Neural progenitor cell (in vitro differentiated cells): Measurements from ENCODE around the gene BPIFA2.

ENCODE experiments used
- CTCF ChIP-seq: fragments of 200-600 bp; sonication (generic); IDR thresholded peaks from 2 replicates; pipeline ENCODE4 v1.5.1; 2017; ENCODE audit warnings: antibody characterized with exemption, mild to moderate bottlenecking
- EZH2 ChIP-seq: fragments of 200-600 bp; sonication (generic); IDR thresholded peaks from 2 replicates; pipeline ENCODE4 v1.6.1; 2017; ENCODE audit warnings: antibody characterized with exemption, mild to moderate bottlenecking, moderate library complexity

- no peak for TF ChIP-seq CTCF
- no peak for TF ChIP-seq EZH2
Observed at GRCh38 chr20:33145521-33145920, 22.4 kb upstream of the BPIFA2 start.
